ENCODE data around the gene ATAD3A.
A peak's percentile ranks its signal among the peaks of the same experiment; 100 is the strongest.
"Not testable (repeated sequence)": the region's sequence is repeated elsewhere in the genome, so short reads cannot be mapped to it uniquely, and the experiment has no call there.

The ATAD3A gene
- total RNA-seq = 6.4 to 14.0 (median 10.7) reads per million in 4 donors

- peak; percentile 90 to 98 (median 93) for DNase-seq
These were observed at the start of gene ATAD3A for GRCh38 chr1:1511533-1512285. TSS of gene ATAD3A (plus strand) at chr1:1512162. CDS start at chr1:1512269, 107 bp downstream.

- DNase-seq = peak in 1 of 5 donors; percentile 9
These were observed 49.5 kb upstream of the ATAD3A start for GRCh38 chr1:1462318-1462966.

DNA sequence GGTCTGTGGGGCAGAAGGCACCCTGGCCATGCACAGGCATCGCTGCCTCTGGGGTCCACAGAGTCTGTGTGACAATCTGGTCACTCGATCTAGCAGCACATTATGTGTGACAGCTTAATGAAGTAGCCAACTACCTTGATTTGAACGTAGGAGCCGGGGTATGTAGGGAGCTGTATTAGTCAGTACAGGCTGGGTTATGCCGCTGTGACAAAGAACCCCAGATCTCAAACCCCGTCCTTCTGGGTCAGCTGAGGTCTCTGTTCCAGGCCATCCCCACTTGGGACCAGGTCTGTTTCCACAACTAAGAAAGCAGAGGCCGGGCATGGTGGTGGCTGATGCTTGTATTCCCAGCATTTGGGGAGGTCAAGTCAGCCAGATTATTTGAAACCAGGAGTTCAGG, 48.6 kb upstream of the ATAD3A start:
- DNase-seq = no peak

DNA sequence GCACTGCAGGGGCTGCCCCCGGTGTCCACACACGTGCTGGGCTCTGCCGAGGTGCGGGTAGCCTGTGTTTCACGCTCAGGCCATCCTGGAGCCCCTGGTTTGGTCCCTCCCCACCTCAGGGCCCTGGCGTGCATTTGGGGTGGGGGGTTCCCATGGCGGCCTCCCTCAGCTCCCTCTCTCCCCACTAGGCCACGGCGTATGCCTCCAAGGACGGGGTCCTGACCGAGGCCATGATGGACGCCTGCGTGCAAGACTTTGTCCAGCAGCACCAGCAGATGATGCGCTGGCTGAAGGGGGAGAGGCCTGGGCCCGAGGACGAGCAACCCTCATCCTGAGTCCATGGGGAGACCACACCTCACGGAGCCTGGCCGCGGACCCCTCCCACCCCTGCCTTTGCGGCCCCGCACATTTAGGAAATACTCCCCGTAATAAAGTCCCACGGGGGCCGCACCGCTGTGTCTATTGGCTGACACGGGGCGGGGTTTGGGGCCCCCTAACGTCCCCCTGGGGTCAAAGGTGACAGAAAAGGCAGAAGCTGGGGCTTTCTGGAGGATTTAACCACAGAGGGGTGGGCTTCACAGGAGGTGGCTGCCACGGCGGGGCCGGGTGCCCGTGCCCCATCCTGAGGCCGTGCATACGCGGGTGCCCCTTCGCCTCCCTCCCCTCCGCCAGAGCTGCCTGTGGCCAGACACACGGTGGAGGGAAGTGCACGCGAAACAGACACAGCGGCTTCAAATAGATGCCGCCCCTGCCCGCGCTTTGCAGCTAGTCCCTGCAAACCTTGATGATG, 43.6 kb upstream of the ATAD3A start:
- not testable (repeated sequence) for DNase-seq

GRCh38 chr1:1470626-1471388, 41.2 kb upstream of the ATAD3A start:
- peak in 1 of 5 donors; percentile 9 for DNase-seq

GRCh38 chr1:1471389-1472052, 40.4 kb upstream of the ATAD3A start, which contains the start of gene ATAD3B:
TSS of gene ATAD3B (plus strand) at chr1:1471765. CDS start at chr1:1471885, 120 bp downstream.
- DNase-seq = peak; percentile 77 to 91 (median 85)

- peak in 1 of 5 donors; percentile 15 for DNase-seq
These were observed 39.7 kb upstream of the ATAD3A start for GRCh38 chr1:1472053-1472876.

- not testable (repeated sequence) for DNase-seq
These were observed 36.0 kb upstream of the ATAD3A start for GRCh38 chr1:1476011-1476410.

- DNase-seq = no peak
These were observed 34.8 kb upstream of the ATAD3A start for GRCh38 chr1:1477206-1477605.

DNA sequence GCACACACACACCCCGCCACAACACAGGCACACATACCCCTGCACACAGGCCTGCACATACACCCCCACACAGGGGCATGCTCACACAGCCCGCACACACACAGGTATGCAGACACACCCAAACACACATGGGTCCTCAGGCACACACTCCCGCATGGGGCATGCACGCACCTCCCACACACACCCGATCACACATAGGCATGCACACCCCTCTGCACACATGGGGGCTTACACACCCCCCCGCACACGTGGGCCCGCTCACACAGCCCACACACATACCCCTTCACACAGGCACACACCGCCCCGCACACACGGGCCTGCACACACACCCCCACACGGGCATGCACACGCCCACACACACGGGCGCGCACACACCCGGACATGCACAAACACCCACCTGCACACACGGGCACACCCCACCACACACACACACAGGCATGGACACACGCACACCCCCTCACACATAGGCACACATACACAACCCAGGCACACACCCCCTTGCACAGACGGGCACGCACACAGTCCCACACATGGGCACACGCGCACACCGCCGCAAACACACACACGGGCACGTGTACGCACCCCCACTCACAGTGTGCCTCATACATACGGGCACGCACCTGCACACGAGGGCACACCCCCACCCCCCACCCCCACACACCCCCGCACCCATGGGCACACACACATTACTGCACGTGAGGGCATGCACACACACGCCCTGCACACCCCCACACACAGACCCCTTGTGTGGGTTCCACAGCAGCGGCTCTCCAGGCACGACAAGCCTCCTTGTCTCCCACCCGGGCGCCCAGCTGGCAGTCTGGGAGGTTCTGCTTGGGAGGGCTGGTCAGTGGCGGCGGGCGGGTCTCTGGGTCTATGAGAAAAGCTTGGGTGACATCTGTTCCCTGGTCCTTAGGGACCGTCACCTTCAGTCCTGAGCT, 32.1 kb upstream of the ATAD3A start:
- no peak for DNase-seq

GRCh38 chr1:1480488-1480867, 31.5 kb upstream of the ATAD3A start:
- not testable (repeated sequence) for DNase-seq

- not testable (repeated sequence) for DNase-seq
These were observed 30.2 kb upstream of the ATAD3A start for GRCh38 chr1:1481811-1482210.

GRCh38 chr1:1482856-1483255, 29.1 kb upstream of the ATAD3A start:
- DNase-seq = no peak

- no peak for DNase-seq
These were observed 28.2 kb upstream of the ATAD3A start for GRCh38 chr1:1483714-1484113.

DNA sequence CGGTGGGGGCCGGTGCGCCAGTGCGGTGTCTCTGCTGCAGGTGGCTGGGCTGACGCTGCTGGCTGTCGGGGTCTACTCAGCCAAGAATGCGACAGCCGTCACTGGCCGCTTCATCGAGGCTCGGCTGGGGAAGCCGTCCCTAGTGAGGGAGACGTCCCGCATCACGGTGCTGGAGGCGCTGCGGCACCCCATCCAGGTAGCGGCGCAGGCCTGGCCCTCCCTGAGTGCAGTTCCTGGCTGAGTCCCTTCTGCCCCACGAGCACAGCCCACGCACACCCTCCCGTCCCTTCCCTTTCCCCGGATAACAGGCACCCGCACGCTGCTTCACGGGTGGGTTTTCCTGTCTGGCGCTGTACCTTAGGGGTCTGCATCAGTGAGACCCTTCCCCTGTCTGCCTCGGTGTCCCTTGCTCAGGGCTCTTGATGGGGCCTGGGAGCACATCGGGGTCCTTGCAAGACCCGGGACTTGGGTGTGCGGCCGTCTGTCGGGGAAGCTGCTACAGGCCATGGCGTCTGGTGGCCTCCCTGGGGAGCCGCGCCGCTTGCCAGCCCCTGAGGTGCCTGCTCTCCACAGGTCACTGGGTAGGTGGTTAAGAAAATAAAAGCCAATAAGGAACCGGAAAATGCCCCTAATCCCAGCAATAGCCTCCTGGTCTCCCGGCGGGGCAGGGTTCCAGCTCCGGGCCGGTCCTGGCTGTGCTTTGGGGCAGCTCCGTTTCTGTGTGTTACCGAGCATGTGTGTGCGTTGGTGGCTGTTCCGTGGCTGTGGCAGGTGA, 26.8 kb upstream of the ATAD3A start:
- not testable (repeated sequence) for DNase-seq

GRCh38 chr1:1485755-1486317, 26.1 kb upstream of the ATAD3A start:
- DNase-seq = not testable (repeated sequence)

DNA sequence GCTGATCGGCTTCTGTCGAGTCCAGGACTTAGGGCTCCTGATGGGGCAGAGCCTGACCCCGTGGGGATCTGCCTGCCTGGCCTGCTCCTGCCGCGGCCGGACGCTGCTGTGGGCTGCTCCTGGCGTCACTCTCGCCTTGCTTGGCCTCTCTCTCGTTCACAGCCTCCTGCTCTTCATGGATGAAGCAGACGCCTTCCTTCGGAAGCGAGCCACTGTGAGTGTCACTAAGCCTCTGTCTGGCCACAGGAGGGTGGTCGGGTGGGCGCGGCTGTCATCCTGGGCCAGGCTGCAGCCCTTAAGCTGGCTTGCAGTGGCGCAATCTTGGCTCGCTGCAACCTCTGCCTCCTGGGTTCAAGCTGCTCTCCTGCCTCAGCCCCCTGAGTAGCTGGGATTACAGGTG, 24.3 kb upstream of the ATAD3A start:
- no peak for DNase-seq

GRCh38 chr1:1489231-1489630, 22.7 kb upstream of the ATAD3A start:
- no peak for DNase-seq

GRCh38 chr1:1489861-1490260, 22.1 kb upstream of the ATAD3A start:
- DNase-seq = no peak
